GM12892 (cell line): Measurements from ENCODE around the gene PRKCZ.
"Not testable (repeated sequence)": the region's sequence is repeated elsewhere in the genome, so short reads cannot be mapped to it uniquely, and the experiment has no call there.

Experiments
- DNase-seq: peaks from one replicate; pipeline ENCODE4 v3.0.0; 2011; ENCODE audit not compliant: insufficient read length
- FAIRE-seq: peaks from 2 replicates; lab custom pipeline; 2011; peaks lifted over from hg19 to GRCh38; lab: Jason Lieb, UNC
- POLR2A ChIP-seq: IDR thresholded peaks from 2 replicates; pipeline ENCODE4 v1.6.1; 2011; ENCODE audit warnings: low read depth, low read length, control low read depth
- POLR2AphosphoS5 ChIP-seq: IDR thresholded peaks from 2 replicates; pipeline ENCODE4 v1.6.1; 2011; ENCODE audit warnings: low read depth, low read length, control low read depth
- TAF1 ChIP-seq: IDR thresholded peaks from 2 replicates; pipeline ENCODE4 v1.6.1; 2011; ENCODE audit warnings: low read depth, mild to moderate bottlenecking, control low read depth, low read length, borderline replicate concordance

Gene PRKCZ

GRCh38 chr1:2143814-2144500 lies 93.7 kb downstream of the PRKCZ start:
- TF ChIP-seq POLR2AphosphoS5 (no peak), POLR2A (no peak), TAF1 (no peak)
- no peak for DNase-seq
- FAIRE-seq, result no peak

- TF ChIP-seq POLR2AphosphoS5, result no peak
- no peak for TF ChIP-seq POLR2A
- no peak for TF ChIP-seq TAF1
- FAIRE-seq (no peak), DNase-seq (no peak)
Measured at GRCh38 chr1:2144501-2145090, 94.4 kb downstream of the PRKCZ start.

GRCh38 chr1:2145946-2146835 lies 96.0 kb downstream of the PRKCZ start:
- DNase-seq (no peak), FAIRE-seq (no peak)
- TF ChIP-seq TAF1 (no peak), POLR2A (no peak), POLR2AphosphoS5 (no peak)

- DNase-seq (no peak), FAIRE-seq (no peak)
- TF ChIP-seq POLR2AphosphoS5, result no peak
- no peak for TF ChIP-seq POLR2A
- no peak for TF ChIP-seq TAF1
Measured at GRCh38 chr1:2146836-2147517, 96.8 kb downstream of the PRKCZ start.

- not testable (repeated sequence) for FAIRE-seq, DNase-seq
Measured at GRCh38 chr1:2147869-2148268, 97.7 kb downstream of the PRKCZ start.

- FAIRE-seq (no peak), DNase-seq (no peak)
- TF ChIP-seq TAF1 (no peak), POLR2AphosphoS5 (no peak), POLR2A (no peak)
Measured at GRCh38 chr1:2148691-2149090, 98.5 kb downstream of the PRKCZ start.

GRCh38 chr1:2150801-2151200 lies 100.6 kb downstream of the PRKCZ start:
- FAIRE-seq (no peak), DNase-seq (no peak)
- no peak for TF ChIP-seq POLR2A
- no peak for TF ChIP-seq POLR2AphosphoS5
- TF ChIP-seq TAF1, result no peak

GRCh38 chr1:2151252-2151651 lies 101.0 kb downstream of the PRKCZ start:
- FAIRE-seq (no peak), DNase-seq (no peak)
- no peak for TF ChIP-seq TAF1
- no peak for TF ChIP-seq POLR2AphosphoS5
- no peak for TF ChIP-seq POLR2A

GRCh38 chr1:2151911-2152310 lies 101.7 kb downstream of the PRKCZ start:
- DNase-seq (no peak), FAIRE-seq (no peak)

GRCh38 chr1:2152954-2153353 lies 102.7 kb downstream of the PRKCZ start:
- no peak for FAIRE-seq
- TF ChIP-seq TAF1 (no peak), POLR2A (no peak), POLR2AphosphoS5 (no peak)
- no peak for DNase-seq

More at GRCh38 chr1:2151911-2152310, 101.7 kb downstream of the PRKCZ start:
- no peak for TF ChIP-seq POLR2AphosphoS5
- TF ChIP-seq TAF1, result no peak
- TF ChIP-seq POLR2A, result no peak

- DNase-seq (no peak), FAIRE-seq (no peak)
- no peak for TF ChIP-seq TAF1
Measured at GRCh38 chr1:2154022-2154421, 103.8 kb downstream of the PRKCZ start.
